Spleen (tissue), 7 donors: ENCODE data around the gene CYB561D2.

Source experiments
- CTCF ChIP-seq, 11 experiments: fragments of 200-600 bp in 7 of 11; fragments of 450-650 bp in 4 of 11; sonication (generic) in 4 of 11; IDR thresholded peaks in 8 of 11; conservative IDR thresholded peaks in 3 of 11; 1 replicate in 7 of 11; 2 replicates in 4 of 11; pipeline versions ENCODE4 v1.4.0 to v1.8.0; 2016 to 2021; ENCODE audit warnings: antibody characterized with exemption in 11 of 11, inconsistent platforms in 4 of 11, mild to moderate bottlenecking in 1 of 11
- POLR2A ChIP-seq, 3 donors: fragments of 450-650 bp; IDR thresholded peaks; one replicate each; pipeline ENCODE4 v1.5.1; 2017; ENCODE audit warnings: antibody characterized with exemption in 3 of 3, mild to moderate bottlenecking in 1 of 3
- POLR2AphosphoS5 ChIP-seq, 3 donors: sonication (generic); formaldehyde crosslinking; IDR thresholded peaks; one replicate each; pipeline ENCODE4 v1.5.1; 2017; ENCODE audit warnings: antibody characterized with exemption in 3 of 3
- donor health status: DM: no; HTN: no; CAD: no; lungs with moderate emphysema.
- donor health status: DM: no; HTN: no; CAD: no.
- donor health status: DM: no; HTN: no; CAD: no.

GRCh38 chr3:50390508-50391224 is 40.0 kb downstream of the CYB561D2 start:
- TF ChIP-seq POLR2AphosphoS5 (IDR thresholded peaks at IDR 0.05) (peak in 2 of 3 donors; percentile 58 to 72), CTCF (IDR thresholded peaks at IDR 0.05 in 8 of 11, conservative IDR thresholded peaks at IDR 0.05 in 3 of 11) (no peak), POLR2A (IDR thresholded peaks at IDR 0.05) (no peak)
